Hepatocyte (in vitro differentiated cells): ENCODE measurements around the gene GIPC1. TPM values are rescaled to one million over a fixed set of nuclear protein-coding genes. Genes with fewer than 3 reads are reported as not detected.
A peak's percentile ranks its signal among the peaks of the same experiment; 100 is the strongest.
"Not testable (repeated sequence)": the region's sequence is repeated elsewhere in the genome, so short reads cannot be mapped to it uniquely, and the experiment has no call there.

Experiments used
- DNase-seq: peaks from one replicate; pipeline ENCODE4 v3.0.0-alpha.2; 2016; ENCODE audit warnings: low spot score
- H2AFZ ChIP-seq: fragments of 200-600 bp; sonication (generic); 2 replicates; pipeline ENCODE4 v1.6.0; 2016; ENCODE audit warnings: antibody characterized with exemption, mild to moderate bottlenecking
- H3K27ac ChIP-seq: fragments of 200-600 bp; sonication (generic); 2 replicates; pipeline ENCODE4 v1.5.1; 2016; ENCODE audit warnings: mild to moderate bottlenecking
- H3K27me3 ChIP-seq: fragments of 200-600 bp; sonication (generic); 2 replicates; pipeline ENCODE4 v1.6.1; 2016
- H3K36me3 ChIP-seq: fragments of 200-600 bp; sonication (generic); replicated peaks from 2 replicates; pipeline ENCODE4 v1.5.1; 2016; ENCODE audit warnings: low read depth; ENCODE audit not compliant: insufficient read depth
- H3K4me1 ChIP-seq: fragments of 200-600 bp; sonication (generic); 2 replicates; pipeline ENCODE4 v1.5.1; 2016; ENCODE audit warnings: mild to moderate bottlenecking, moderate library complexity; ENCODE audit not compliant: insufficient read depth
- H3K4me2 ChIP-seq: fragments of 200-600 bp; sonication (generic); 2 replicates; pipeline ENCODE4 v1.6.0; 2016
- H3K4me3 ChIP-seq: fragments of 200-600 bp; sonication (generic); 2 replicates; pipeline ENCODE4 v1.5.1; 2016; ENCODE audit warnings: mild to moderate bottlenecking
- H3K79me2 ChIP-seq: fragments of 200-600 bp; sonication (generic); 2 replicates; pipeline ENCODE4 v1.6.0; 2017; ENCODE audit warnings: mild to moderate bottlenecking
- H3K9me2 ChIP-seq: fragments of 200-600 bp; sonication (generic); replicated peaks from 2 replicates; pipeline ENCODE4 v1.6.0; 2017; ENCODE audit warnings: mild to moderate bottlenecking; ENCODE audit not compliant: insufficient read depth
- H3K9me3 ChIP-seq: fragments of 200-600 bp; sonication (generic); 2 replicates; pipeline ENCODE4 v1.5.1; 2016; ENCODE audit warnings: low read depth, mild to moderate bottlenecking
- H4K20me1 ChIP-seq: fragments of 200-600 bp; sonication (generic); 2 replicates; pipeline ENCODE4 v1.6.0; 2016; ENCODE audit warnings: mild to moderate bottlenecking; ENCODE audit not compliant: insufficient read depth, poor library complexity, severe bottlenecking
- EZH2 ChIP-seq: fragments of 200-600 bp; sonication (generic); IDR thresholded peaks from 2 replicates; pipeline ENCODE4 v1.6.1; 2016; ENCODE audit warnings: antibody characterized with exemption, mild to moderate bottlenecking, borderline replicate concordance
- EZH2phosphoT487 ChIP-seq: fragments of 200-600 bp; sonication (generic); IDR thresholded peaks from one replicate; pipeline ENCODE4 v1.6.1; 2018; ENCODE audit warnings: antibody characterized with exemption, mild to moderate bottlenecking, low read depth, moderate library complexity; ENCODE audit not compliant: unreplicated experiment, severe bottlenecking
- WGBS: methylation state at CpG from one replicate; pipeline ENCODE4 v1.1.6; 2016; ENCODE audit warnings: low lambda C conversion rate; ENCODE audit errors: missing lambda C conversion rate; 5-methylcytosine and 5-hydroxymethylcytosine counted together
- polyA plus RNA-seq: library from polyadenylated mRNA; unstranded; fragments of >200 nt; fragmentation: Nextera tagmentation; extraction: Ambion mirVana; gene quantifications from 2 replicates; pipeline ENCODE4 v1.2.1, GENCODE V29; 2016
- total RNA-seq: library from RNA; depleted of rRNA; stranded (reverse); fragments of >200 nt; gene quantifications from 2 replicates; pipeline ENCODE4 v1.2.3, GENCODE V29; 2014
- TF ChIP-seq, protein P1 (sequence below): fragments of 200-600 bp; sonication (generic); IDR thresholded peaks from 2 replicates; pipeline ENCODE4 v1.5.1; 2016; ENCODE audit warnings: antibody characterized with exemption, mild to moderate bottlenecking; ENCODE audit not compliant: poor library complexity

GIPC1 gene
- total and polyA plus RNA-seq, 2 experiments from 2014 or later, result 127 to 186 TPM

DNA sequence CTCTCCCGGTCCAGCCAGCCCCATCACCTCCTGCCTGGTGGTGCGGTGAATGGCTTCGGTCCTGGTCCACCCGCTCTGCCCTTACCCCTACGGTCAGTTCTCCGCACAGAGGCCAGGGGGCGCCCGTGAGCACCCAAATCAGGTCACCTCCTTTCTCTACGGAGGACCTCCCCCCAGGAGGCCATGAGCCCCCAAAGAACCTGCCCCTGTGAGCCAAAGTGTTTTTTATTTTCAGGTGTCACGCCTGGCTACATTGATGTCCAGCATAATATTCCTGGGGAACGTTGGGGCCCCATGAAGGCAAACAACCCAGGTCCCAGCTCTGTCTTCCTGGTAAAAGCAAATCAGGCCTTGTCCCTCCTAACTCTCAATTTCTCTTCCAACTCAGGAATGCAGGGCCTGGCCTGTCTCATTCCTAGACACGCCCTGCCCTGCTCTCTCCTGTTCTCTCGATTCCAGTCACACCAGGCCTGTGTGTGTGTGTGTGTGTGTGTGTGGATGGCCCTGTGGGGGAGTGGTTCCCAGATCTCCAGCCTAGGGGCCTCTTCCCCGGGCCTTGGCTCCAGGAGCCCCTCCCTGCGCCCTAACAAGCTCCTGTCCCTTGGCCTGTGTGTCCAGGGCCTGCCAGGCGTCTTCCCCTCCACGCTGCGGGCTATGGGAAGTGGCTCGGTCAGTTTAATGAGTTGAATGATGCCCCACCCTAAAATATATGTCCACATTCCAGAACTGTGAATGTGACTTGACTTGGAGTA is 9.7 kb upstream of the GIPC1 start:
- Histone ChIP-seq H4K20me1 (no peaks in the 10 kb centered on the region), H2AFZ (peak overlapping the region; percentile 39), H3K9me3 (no peaks in the 10 kb centered on the region), H3K4me3 (no peak overlapping the region), H3K36me3 (no peaks in the 10 kb centered on the region), H3K79me2 (no peaks in the 10 kb centered on the region), H3K4me1 (peaks cover 32% of the 10 kb centered on the region), H3K9me2 (no peaks in the 10 kb centered on the region), H3K4me2 (peak overlapping the region; percentile 66), H3K27me3 (no peaks in the 10 kb centered on the region), H3K27ac (peak overlapping the region; percentile 98)
- WGBS, result 27% methylated on average over 19 of the region's 19 CpGs
- peak; percentile 84 for DNase-seq
- TF ChIP-seq EZH2, result no peak
- no peak for TF ChIP-seq EZH2phosphoT487
- TF ChIP-seq, protein P1, sequence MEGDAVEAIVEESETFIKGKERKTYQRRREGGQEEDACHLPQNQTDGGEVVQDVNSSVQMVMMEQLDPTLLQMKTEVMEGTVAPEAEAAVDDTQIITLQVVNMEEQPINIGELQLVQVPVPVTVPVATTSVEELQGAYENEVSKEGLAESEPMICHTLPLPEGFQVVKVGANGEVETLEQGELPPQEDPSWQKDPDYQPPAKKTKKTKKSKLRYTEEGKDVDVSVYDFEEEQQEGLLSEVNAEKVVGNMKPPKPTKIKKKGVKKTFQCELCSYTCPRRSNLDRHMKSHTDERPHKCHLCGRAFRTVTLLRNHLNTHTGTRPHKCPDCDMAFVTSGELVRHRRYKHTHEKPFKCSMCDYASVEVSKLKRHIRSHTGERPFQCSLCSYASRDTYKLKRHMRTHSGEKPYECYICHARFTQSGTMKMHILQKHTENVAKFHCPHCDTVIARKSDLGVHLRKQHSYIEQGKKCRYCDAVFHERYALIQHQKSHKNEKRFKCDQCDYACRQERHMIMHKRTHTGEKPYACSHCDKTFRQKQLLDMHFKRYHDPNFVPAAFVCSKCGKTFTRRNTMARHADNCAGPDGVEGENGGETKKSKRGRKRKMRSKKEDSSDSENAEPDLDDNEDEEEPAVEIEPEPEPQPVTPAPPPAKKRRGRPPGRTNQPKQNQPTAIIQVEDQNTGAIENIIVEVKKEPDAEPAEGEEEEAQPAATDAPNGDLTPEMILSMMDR, result peak; percentile 57

DNA sequence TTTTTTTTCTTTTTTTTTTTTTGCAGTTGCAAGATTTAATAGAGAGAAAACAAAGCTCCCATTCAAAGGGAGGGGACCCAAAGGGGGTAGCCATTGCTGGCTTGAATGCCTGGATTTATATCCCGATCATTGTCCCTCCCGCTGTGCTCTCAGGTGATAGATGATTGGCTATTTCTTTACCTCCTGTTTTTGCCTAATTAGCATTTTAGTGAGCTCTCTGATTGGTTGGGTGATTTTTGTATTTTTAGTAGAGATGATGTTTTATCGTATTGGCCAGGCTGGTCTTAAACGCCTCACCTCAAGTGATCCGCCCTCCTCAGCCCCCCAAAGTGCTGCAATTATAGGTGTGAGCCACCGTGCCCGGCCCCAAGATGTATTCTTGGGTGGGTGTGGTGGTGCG is 8.6 kb upstream of the GIPC1 start:
- Histone ChIP-seq H3K27ac (peak overlapping the region; percentile 98), H3K4me1 (peaks cover 27% of the 10 kb centered on the region)
- 92% methylated on average over 8 of the region's 8 CpGs for WGBS
- H3K79me2 ChIP-seq, H3K4me2 ChIP-seq, DNase-seq, H2AFZ ChIP-seq, H3K9me3 ChIP-seq, H3K9me2 ChIP-seq, H3K4me3 ChIP-seq, H3K36me3 ChIP-seq, H4K20me1 ChIP-seq, H3K27me3 ChIP-seq: not testable (repeated sequence)

DNA sequence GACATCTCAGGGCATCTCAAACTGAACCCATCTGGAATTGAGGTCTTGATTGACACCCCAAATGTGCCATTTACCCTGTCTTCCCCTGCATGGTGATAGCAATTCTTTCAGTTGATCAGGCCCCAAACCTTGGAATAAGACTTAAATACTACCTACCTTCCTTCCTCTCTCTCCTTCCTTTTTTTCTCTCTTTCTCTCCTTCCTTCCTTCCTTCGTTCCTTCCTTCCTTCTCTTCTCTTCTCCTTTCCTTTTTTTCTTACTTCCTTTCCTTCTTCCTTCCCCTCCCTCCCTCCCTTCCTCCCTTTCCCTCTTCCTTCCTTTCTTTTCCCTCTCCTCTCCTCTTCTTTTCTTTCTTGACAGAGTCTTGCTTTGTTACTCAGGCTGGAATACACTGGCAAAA is 7.4 kb upstream of the GIPC1 start:
- no peak for TF ChIP-seq EZH2phosphoT487
- no peak for TF ChIP-seq EZH2
- TF ChIP-seq, protein P1, result no peak
- Histone ChIP-seq H3K4me3 (no peak overlapping the region), H3K79me2 (no peaks in the 10 kb centered on the region), H3K27ac (no peak overlapping the region), H3K4me2 (no peak overlapping the region), H4K20me1 (no peaks in the 10 kb centered on the region), H3K27me3 (no peaks in the 10 kb centered on the region), H2AFZ (no peak overlapping the region), H3K9me3 (no peaks in the 10 kb centered on the region), H3K36me3 (no peaks in the 10 kb centered on the region), H3K9me2 (no peaks in the 10 kb centered on the region), H3K4me1 (peaks cover 27% of the 10 kb centered on the region)
- DNase-seq, result no peak
- WGBS, result no CpG with 5 or more reads among the region's 1 CpG

DNA sequence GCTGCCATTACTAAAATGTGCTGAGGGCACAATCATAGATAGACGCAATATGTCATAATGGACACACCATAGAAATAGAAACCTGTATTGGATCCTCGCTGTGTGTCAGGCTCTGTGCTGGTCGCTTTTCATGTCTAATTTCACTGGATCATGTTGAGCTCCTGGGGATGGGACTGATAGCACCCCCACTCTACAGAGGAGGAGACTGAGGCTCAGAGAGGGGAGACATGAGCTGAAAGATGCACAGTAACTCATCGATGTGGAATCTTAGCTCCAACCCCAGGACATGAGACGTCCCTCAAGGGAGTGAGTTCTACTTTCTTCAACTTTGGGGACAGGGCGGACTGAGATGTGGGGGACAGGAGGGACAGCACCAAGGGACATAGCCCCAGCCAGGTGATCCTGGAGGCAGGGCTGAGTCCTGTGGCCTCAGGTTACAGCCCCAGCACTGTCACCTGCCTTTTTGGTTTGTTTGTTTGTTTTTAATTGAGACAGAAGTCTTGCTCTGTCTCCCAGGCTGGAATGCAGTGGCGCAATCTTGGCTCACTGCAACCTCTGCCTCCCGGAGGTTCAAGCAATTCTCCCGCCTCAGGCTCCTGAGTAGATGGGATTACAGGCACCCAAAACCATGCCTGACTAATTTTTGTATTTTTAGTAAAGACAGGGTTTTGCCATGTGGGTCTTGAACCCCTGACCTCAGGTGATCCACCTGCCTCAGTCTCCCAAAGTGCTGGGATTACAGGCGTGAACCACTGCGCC is 6.6 kb upstream of the GIPC1 start:
- TF ChIP-seq EZH2 (no peak), EZH2phosphoT487 (no peak)
- TF ChIP-seq, protein P1, result no peak
- H3K9me2 ChIP-seq, result no peaks in the 10 kb centered on the region
- no peak overlapping the region for H3K4me3 ChIP-seq
- H3K9me3 ChIP-seq, result no peaks in the 10 kb centered on the region
- no peaks in the 10 kb centered on the region for H3K27me3 ChIP-seq
- DNase-seq, result no peak
- peaks cover 31% of the 10 kb centered on the region for H3K4me1 ChIP-seq
- no peak overlapping the region for H3K4me2 ChIP-seq
- H3K79me2 ChIP-seq, result no peaks in the 10 kb centered on the region
- no peaks in the 10 kb centered on the region for H4K20me1 ChIP-seq
- H3K27ac ChIP-seq, result no peak overlapping the region
- no peaks in the 10 kb centered on the region for H3K36me3 ChIP-seq
- no peak overlapping the region for H2AFZ ChIP-seq
- WGBS, result 67% methylated on average over 11 of the region's 11 CpGs
